HFF-Myc (cell line): ENCODE data around the gene SSC5D.
"Not testable (repeated sequence)": the region's sequence is repeated elsewhere in the genome, so short reads cannot be mapped to it uniquely, and the experiment has no call there.

Experiments used
- DNase-seq: peaks from one replicate; pipeline ENCODE4 v3.0.0-alpha.2; 2011; ENCODE audit warnings: low read depth; ENCODE audit errors: extremely low read depth
- H3K4me3 ChIP-seq: replicated peaks from 2 replicates; pipeline ENCODE4 v1.5.1; 2011; ENCODE audit warnings: low read depth, mild to moderate bottlenecking, control low read depth, low read length
- TF ChIP-seq, protein P1 (sequence below): IDR thresholded peaks from 2 replicates; pipeline ENCODE4 v1.5.1; 2012; ENCODE audit warnings: mild to moderate bottlenecking, low read depth, low read length, control low read depth; ENCODE audit errors: missing control alignments

The SSC5D gene

DNA sequence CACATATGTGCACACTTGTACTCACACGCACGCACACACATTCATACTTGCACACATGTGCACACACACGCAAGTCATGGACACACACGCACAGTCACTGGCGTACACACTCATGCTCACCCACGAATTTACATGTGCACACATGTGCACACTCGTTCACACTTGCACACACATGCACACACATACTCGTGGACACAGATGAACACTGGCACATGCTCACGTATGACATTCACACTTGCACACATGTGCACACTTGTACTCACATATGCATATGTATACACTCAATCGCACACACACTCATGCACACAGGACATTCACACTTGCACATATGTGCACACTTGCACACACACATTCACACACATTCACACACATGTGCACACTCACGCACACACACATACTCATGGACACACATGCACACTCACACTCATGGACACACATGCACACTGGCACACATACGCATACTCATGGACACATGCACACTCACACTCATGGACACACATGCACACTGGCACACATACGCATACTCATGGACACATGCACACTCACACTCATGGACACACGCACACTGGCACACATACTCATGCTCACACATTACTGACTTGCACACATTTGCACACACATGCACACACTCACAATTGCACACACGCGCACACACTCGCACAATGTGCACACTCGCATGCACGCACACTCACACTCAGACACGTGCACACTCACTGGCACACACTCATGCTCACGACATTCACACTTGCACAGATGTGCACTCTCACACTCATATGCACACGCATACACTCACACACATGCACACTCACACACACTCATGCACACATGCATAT is 39.2 kb downstream of the SSC5D start:
- no peak overlapping the region for H3K4me3 ChIP-seq
- DNase-seq, result no peak
- TF ChIP-seq, protein P1, sequence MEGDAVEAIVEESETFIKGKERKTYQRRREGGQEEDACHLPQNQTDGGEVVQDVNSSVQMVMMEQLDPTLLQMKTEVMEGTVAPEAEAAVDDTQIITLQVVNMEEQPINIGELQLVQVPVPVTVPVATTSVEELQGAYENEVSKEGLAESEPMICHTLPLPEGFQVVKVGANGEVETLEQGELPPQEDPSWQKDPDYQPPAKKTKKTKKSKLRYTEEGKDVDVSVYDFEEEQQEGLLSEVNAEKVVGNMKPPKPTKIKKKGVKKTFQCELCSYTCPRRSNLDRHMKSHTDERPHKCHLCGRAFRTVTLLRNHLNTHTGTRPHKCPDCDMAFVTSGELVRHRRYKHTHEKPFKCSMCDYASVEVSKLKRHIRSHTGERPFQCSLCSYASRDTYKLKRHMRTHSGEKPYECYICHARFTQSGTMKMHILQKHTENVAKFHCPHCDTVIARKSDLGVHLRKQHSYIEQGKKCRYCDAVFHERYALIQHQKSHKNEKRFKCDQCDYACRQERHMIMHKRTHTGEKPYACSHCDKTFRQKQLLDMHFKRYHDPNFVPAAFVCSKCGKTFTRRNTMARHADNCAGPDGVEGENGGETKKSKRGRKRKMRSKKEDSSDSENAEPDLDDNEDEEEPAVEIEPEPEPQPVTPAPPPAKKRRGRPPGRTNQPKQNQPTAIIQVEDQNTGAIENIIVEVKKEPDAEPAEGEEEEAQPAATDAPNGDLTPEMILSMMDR, result no peak

DNA sequence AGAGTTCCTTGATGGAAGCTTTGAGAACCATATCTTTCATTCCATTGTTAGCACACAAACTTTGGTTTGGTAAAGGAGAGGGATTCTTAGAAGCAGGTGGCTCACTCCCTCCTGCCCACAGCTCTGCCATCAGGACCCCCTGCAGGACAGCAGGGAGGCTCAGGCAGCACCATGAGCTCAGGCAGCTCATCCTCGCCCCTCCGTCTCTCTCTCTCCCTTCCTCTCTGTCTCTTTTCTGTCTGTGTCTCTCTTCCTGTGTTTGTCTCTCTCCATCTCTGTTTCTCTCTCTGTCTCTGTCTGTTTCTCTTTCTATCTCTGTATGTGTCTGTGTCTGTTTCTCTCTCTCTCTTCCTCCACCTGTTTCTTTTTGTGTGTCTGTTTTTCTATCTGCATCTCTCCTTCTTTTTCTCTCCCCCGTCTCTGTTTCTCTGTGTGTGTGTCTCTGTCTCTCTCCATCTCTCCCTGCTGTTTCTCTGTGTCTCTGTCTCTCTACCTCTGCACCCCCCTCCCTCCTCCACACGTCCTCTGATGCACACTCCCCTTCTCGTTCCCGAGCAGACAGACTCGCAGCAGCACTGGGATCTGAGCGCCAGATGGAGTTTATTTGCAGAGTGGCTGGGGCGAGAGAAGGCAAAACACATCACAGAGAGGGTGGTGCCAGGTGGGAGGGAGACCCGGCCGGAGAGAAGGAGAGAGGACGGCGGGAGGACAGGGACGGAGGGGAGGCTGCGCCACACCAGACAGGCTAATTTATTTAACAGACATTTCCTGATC is 40.0 kb downstream of the SSC5D start:
- no peak overlapping the region for H3K4me3 ChIP-seq
- TF ChIP-seq, protein P1, result no peak
- DNase-seq, result no peak

DNA sequence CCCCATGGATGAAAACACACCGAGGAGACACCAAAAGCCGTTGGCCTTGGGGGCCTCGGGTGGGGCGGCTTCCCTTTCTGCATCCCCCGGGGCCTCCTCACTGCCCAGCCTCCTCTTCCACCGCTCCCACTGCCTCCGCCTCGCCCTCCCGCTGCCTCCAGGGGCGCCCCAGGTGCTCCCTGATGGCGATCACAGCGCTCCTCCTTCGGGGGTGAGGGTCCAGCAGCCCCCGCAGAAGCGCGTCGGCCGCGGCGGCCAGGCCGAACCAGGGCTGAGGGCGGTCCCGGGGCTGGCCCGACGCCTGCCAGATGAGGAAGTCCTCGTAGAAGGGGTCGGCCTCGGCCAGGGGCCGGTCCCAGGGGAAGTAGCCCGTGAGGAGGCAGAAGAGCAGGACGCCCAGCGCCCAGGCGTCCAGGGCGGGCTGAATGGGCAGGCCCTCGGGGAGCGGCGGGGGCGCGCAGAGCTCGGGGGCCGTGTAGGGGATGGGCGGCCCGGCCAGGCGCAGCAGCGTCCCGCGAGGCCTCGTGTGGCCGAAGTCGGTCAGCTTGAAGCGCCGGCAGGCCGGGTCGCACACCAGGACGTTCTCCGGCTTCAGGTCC is 41.5 kb downstream of the SSC5D start:
- H3K4me3 ChIP-seq, result no peak overlapping the region
- no peak for DNase-seq
- TF ChIP-seq, protein P1, result no peak

DNA sequence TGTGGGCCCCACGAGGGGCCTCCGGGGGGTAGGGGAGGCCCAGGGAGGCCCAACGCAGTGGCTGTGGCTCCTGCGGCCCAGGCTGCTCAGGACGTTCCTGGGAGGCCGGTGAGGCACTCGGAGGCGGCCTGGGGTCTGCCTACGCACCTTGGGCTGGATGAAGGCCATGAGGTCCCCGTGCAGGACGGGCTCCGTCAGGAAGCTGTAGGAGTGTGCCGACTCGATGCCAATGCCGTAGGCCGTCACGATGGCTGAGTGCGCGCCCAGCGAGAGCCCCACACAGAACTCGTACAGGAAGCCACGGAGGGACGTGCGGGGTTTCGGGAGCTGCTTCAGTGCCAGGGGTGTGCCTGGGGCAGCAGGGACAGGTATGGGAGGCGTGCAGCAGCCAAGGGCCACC is 42.8 kb downstream of the SSC5D start:
- H3K4me3 ChIP-seq, result no peak overlapping the region
- no peak for DNase-seq
- TF ChIP-seq, protein P1, result no peak

DNA sequence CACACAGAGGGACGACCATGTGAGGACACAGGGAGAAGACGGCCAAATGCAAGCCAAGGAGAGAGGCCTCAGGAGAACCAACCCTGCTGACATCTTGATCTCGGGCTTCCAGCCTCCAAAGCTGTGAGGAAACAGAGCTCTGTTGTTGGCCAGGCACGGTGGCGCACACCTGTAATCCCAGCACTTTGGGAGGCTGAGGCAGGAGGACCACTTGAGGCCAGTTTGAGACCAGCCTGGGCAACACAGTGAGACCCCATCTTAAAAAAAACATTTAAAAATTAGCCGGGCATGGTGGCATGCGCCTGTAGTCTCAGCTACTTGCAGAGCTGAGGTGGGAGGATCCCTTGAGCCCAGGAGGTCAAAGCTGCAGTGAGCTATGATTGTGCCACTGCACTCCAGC is 46.0 kb downstream of the SSC5D start:
- not testable (repeated sequence) for DNase-seq, H3K4me3 ChIP-seq

DNA sequence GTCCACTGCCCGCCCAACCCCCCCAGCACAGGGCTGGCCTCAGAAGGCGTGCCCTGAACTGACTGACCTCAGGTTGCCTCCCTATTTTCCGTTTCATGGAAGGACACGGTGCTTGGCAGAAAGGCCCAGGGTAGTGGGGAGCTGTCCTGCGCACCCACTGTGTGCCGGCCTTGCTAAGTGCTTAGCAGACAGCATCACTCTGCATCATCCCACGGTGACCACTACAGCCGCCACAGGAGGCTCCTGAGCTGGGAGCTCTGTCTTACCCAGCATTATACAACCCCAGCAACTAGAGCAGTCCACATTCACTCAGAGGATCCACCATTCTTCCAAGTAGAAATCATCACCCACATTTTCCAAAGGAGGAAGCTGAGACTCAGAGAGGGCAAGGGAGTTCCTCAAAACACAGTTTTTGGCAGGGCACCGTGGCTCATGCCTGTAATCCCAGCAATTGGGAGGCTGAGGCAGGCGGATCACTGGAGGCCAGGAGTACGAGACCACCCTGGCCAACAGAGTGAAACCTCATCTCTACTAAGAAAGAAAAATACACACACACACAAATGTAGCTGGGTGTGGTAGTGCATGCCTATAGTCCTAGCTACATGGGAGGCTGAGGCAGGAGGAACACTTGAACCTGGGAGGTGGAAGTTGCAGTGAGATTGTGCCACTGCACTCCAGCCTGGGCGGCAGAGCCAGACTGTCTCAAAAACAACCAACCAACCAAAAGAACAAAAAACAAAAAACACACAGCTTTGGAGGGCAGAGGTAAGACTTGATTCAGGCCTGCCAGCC is 47.1 kb downstream of the SSC5D start:
- TF ChIP-seq, protein P1, result no peak
- H3K4me3 ChIP-seq, result no peak overlapping the region
- DNase-seq, result no peak

DNA sequence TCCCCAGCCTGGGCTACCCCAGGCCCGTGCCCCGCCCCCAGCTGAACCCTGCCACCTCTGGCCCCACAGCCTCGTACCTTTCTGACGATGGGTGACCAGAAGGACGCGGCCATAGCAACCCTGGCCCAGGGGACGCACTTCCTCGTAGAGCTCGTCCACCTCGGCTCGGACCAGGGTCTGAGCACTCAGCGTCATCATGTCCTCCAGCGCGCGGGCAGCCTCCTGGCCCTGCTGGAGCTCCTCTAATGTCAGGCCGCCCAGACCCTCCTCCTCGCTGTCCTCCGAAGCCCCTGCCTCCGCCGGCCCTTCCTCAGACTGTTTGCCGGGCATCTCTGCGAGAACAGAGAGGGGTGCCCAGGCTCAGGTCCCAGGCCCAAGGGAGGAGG is 47.7 kb downstream of the SSC5D start:
- DNase-seq, result no peak
- TF ChIP-seq, protein P1, result no peak
- H3K4me3 ChIP-seq, result no peak overlapping the region
